Measurements from ENCODE around the gene RANBP1.

The RANBP1 gene

GRCh38 chr22:20105456-20106204 lies 10.3 kb upstream of the RANBP1 start:
- H3K36me3 ChIP-seq (ENCODE audit: control insufficient read depth, insufficient read depth, low read length) = peaks cover 24% of the 10 kb centered on the region
- no peaks in the 10 kb centered on the region for H3K4me1 ChIP-seq (ENCODE audit: control insufficient read depth, insufficient read depth, low read length)
- no peak overlapping the region for H3K4me3 ChIP-seq (ENCODE audit: low read length)
- no peaks in the 10 kb centered on the region for H3K27me3 ChIP-seq (ENCODE audit: control insufficient read depth, insufficient read depth, low read length)
- no peak overlapping the region for H3K9ac ChIP-seq (ENCODE audit: low read length)
- no peaks in the 10 kb centered on the region for H3K9me3 ChIP-seq (ENCODE audit: control insufficient read depth, low read length)

- H3K36me3 ChIP-seq (ENCODE audit: control insufficient read depth, insufficient read depth, low read length) = peaks cover 24% of the 10 kb centered on the region
Observed at GRCh38 chr22:20106205-20106848, 9.6 kb upstream of the RANBP1 start.

GRCh38 chr22:20106849-20107237 lies 9.1 kb upstream of the RANBP1 start:
- Histone ChIP-seq H3K9ac (ENCODE audit: low read length) (no peak overlapping the region), H3K27me3 (ENCODE audit: control insufficient read depth, insufficient read depth, low read length) (no peaks in the 10 kb centered on the region), H3K4me1 (ENCODE audit: control insufficient read depth, insufficient read depth, low read length) (no peaks in the 10 kb centered on the region), H3K36me3 (ENCODE audit: control insufficient read depth, insufficient read depth, low read length) (peaks cover 24% of the 10 kb centered on the region), H3K9me3 (ENCODE audit: control insufficient read depth, low read length) (no peaks in the 10 kb centered on the region), H3K4me3 (ENCODE audit: low read length) (no peak overlapping the region)

More at GRCh38 chr22:20106205-20106848, 9.6 kb upstream of the RANBP1 start:
- Histone ChIP-seq H3K27me3 (ENCODE audit: control insufficient read depth, insufficient read depth, low read length) (no peaks in the 10 kb centered on the region), H3K4me1 (ENCODE audit: control insufficient read depth, insufficient read depth, low read length) (no peaks in the 10 kb centered on the region), H3K4me3 (ENCODE audit: low read length) (no peak overlapping the region), H3K9ac (ENCODE audit: low read length) (no peak overlapping the region), H3K9me3 (ENCODE audit: control insufficient read depth, low read length) (no peaks in the 10 kb centered on the region)

DNA sequence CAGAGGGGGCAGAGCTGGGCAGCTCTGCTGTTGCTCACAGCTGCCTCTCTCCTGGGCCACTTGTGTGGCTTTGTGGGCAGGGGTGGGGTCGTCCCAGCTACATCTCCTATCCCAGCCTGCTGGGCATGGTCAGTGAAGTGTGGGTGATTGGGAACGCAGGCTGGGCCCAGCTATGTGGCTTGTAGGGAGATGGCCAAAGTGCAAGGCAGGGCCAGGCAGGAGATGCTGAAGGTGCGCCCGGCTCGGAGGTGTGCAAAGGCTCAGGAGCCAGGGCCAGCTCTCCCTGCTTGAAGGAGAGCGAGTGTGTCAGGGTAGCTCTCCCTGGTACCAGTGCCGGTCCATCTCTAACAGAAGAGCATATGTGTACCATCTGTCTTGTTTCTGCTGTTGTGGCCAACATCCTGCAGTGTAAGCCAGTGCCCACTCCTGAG lies 8.4 kb upstream of the RANBP1 start:
- no peaks in the 10 kb centered on the region for H3K4me1 ChIP-seq (ENCODE audit: control insufficient read depth, insufficient read depth, low read length)
- no peak overlapping the region for H3K4me3 ChIP-seq (ENCODE audit: low read length)
- peaks cover 20% of the 10 kb centered on the region for H3K36me3 ChIP-seq (ENCODE audit: control insufficient read depth, insufficient read depth, low read length)
- H3K9me3 ChIP-seq (ENCODE audit: control insufficient read depth, low read length) = no peaks in the 10 kb centered on the region
- H3K9ac ChIP-seq (ENCODE audit: low read length) = no peak overlapping the region
- no peaks in the 10 kb centered on the region for H3K27me3 ChIP-seq (ENCODE audit: control insufficient read depth, insufficient read depth, low read length)

GRCh38 chr22:20107951-20108756 lies 7.8 kb upstream of the RANBP1 start:
- no peaks in the 10 kb centered on the region for H3K4me1 ChIP-seq (ENCODE audit: control insufficient read depth, insufficient read depth, low read length)
- H3K9me3 ChIP-seq (ENCODE audit: control insufficient read depth, low read length) = no peaks in the 10 kb centered on the region
- H3K36me3 ChIP-seq (ENCODE audit: control insufficient read depth, insufficient read depth, low read length) = peaks cover 19% of the 10 kb centered on the region
- H3K27me3 ChIP-seq (ENCODE audit: control insufficient read depth, insufficient read depth, low read length) = no peaks in the 10 kb centered on the region
- no peak overlapping the region for H3K4me3 ChIP-seq (ENCODE audit: low read length)
- no peak overlapping the region for H3K9ac ChIP-seq (ENCODE audit: low read length)

GRCh38 chr22:20108757-20109230 lies 7.1 kb upstream of the RANBP1 start:
- no peaks in the 10 kb centered on the region for H3K9me3 ChIP-seq (ENCODE audit: control insufficient read depth, low read length)
- H3K4me1 ChIP-seq (ENCODE audit: control insufficient read depth, insufficient read depth, low read length) = no peaks in the 10 kb centered on the region
- H3K4me3 ChIP-seq (ENCODE audit: low read length) = no peak overlapping the region
- H3K9ac ChIP-seq (ENCODE audit: low read length) = no peak overlapping the region
- H3K27me3 ChIP-seq (ENCODE audit: control insufficient read depth, insufficient read depth, low read length) = no peaks in the 10 kb centered on the region
- H3K36me3 ChIP-seq (ENCODE audit: control insufficient read depth, insufficient read depth, low read length) = peaks cover 19% of the 10 kb centered on the region

DNA sequence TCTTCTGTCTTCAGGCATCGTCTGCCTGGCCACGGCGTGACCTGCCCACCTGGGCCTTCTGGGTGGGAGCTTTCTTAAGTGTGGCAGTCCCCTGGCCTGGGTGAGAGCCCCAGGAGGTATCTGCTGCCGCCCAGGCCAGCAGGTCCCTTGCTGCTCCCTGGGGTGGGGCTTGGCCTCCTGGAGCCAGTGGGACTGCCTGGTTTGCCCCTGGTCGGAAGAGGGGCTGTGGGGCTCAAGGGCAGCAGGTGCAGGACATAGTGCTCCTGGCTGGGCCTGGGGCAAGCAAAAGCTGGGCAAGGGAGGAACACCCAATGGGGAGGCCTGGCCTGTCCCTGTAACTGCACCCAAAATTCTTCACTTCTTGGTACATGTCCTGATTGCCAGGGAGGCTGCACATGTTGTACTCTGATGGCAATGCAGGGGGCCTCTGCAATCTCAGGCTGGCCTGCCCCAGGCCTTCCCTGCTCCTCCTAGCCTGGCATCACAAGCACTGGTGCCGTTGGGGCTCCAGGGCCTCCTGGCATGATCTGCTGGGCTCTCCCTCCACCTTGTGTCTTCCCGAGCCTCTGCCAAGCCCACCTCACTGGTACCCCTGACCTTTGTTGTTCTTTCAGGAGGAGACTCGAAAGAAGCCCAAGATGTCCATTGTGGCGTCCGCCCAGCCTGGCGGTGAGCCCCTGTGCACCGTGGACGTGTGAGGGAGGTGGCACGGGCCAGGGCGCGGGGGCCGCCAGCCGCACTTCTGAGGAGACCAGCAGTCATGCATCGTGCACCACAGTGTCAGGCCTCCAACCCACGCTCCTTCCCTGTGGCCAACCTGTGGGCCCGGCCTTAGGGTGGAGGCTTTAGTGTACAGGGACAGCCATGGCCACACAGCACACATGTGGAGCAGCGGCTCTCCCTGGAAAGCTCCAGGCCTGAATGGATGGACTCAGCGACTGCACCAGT lies 6.2 kb upstream of the RANBP1 start:
- H3K9me3 ChIP-seq (ENCODE audit: control insufficient read depth, low read length) = no peaks in the 10 kb centered on the region
- no peak overlapping the region for H3K9ac ChIP-seq (ENCODE audit: low read length)
- H3K27me3 ChIP-seq (ENCODE audit: control insufficient read depth, insufficient read depth, low read length) = no peaks in the 10 kb centered on the region
- H3K4me3 ChIP-seq (ENCODE audit: low read length) = no peak overlapping the region
- H3K36me3 ChIP-seq (ENCODE audit: control insufficient read depth, insufficient read depth, low read length) = peaks cover 19% of the 10 kb centered on the region
- no peaks in the 10 kb centered on the region for H3K4me1 ChIP-seq (ENCODE audit: control insufficient read depth, insufficient read depth, low read length)

DNA sequence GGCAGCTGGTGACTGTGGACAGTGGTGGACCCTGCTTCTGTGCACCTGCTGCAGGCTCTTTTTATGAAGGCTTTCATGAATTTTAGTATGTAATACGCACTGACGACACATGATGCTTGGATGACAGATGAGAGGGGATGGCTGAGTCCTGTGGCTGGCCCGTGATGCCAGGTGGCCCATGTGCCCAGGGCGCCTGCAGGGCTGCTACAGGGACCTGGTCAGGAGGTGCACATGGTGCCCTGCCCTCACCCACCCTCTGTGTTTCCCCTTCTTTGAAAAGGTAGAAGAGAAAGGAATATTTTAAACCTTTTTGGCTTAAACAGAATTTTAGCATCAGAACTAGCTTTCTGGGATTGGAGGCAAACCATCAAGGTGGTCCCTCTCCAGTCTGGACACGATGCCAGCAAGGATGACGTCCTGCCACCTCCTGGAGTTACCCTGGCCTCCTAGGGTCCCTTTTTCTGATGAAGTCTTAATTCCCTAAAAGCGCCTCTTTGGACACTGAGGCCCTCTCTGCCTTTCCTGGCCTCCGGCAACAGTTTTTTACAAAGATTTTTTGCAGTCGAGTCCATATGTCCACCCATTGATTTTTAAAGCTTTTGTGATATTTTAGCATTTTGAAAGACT lies 5.4 kb upstream of the RANBP1 start:
- Histone ChIP-seq H3K9me3 (ENCODE audit: control insufficient read depth, low read length) (no peaks in the 10 kb centered on the region), H3K36me3 (ENCODE audit: control insufficient read depth, insufficient read depth, low read length) (peaks cover 19% of the 10 kb centered on the region), H3K9ac (ENCODE audit: low read length) (no peak overlapping the region), H3K27me3 (ENCODE audit: control insufficient read depth, insufficient read depth, low read length) (no peaks in the 10 kb centered on the region), H3K4me1 (ENCODE audit: control insufficient read depth, insufficient read depth, low read length) (no peaks in the 10 kb centered on the region), H3K4me3 (ENCODE audit: low read length) (no peak overlapping the region)

DNA sequence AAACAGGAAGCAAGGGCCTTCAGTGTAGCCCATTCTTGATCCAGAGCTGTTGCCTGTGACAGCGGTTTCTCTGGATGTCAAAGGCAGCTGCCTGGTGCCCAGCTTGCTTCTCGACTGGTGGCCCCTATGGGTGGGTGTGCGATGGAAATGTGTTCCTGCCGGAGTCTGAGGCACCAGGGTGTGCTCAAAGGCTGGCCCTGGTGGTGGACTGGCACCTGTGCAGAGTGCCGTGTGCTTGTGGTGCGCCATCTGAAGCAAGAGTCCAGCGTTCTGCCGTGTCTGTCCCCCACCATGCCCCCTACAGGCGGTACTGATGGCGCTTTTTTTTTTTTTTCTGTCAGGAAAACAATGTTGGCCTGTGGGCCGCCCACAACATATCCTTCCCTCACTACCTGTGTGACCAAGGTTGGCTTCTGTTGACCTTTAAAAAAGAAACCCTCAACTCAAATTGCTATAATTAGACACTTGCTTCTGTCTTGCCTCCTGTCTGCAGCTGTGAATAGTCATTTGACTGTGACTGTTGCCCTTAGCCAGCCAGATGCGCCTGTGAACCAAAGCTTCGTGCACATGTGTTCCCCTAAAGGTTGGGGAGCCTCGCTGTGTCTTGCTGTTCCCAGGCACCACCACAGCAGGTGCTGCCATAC lies 4.7 kb upstream of the RANBP1 start:
- no peaks in the 10 kb centered on the region for H3K27me3 ChIP-seq (ENCODE audit: control insufficient read depth, insufficient read depth, low read length)
- H3K9me3 ChIP-seq (ENCODE audit: control insufficient read depth, low read length) = no peaks in the 10 kb centered on the region
- H3K9ac ChIP-seq (ENCODE audit: low read length) = no peak overlapping the region
- peaks cover 6% of the 10 kb centered on the region for H3K4me1 ChIP-seq (ENCODE audit: control insufficient read depth, insufficient read depth, low read length)
- peaks cover 16% of the 10 kb centered on the region for H3K36me3 ChIP-seq (ENCODE audit: control insufficient read depth, insufficient read depth, low read length)
- no peak overlapping the region for H3K4me3 ChIP-seq (ENCODE audit: low read length)

GRCh38 chr22:20111689-20112622 lies 3.9 kb upstream of the RANBP1 start:
- H3K4me1 ChIP-seq (ENCODE audit: control insufficient read depth, insufficient read depth, low read length) = peaks cover 6% of the 10 kb centered on the region
- H3K27me3 ChIP-seq (ENCODE audit: control insufficient read depth, insufficient read depth, low read length) = no peaks in the 10 kb centered on the region
- H3K9ac ChIP-seq (ENCODE audit: low read length) = no peak overlapping the region

More at GRCh38 chr22:20111689-20112622, 3.9 kb upstream of the RANBP1 start:
- H3K9me3 ChIP-seq (ENCODE audit: control insufficient read depth, low read length) = no peaks in the 10 kb centered on the region
- H3K4me3 ChIP-seq (ENCODE audit: low read length) = no peak overlapping the region
- peaks cover 8% of the 10 kb centered on the region for H3K36me3 ChIP-seq (ENCODE audit: control insufficient read depth, insufficient read depth, low read length)

Measured in mucosa of stomach (tissue), 1 donor.